Measurements from ENCODE around the gene AURKAIP1.

AURKAIP1 gene

DNA sequence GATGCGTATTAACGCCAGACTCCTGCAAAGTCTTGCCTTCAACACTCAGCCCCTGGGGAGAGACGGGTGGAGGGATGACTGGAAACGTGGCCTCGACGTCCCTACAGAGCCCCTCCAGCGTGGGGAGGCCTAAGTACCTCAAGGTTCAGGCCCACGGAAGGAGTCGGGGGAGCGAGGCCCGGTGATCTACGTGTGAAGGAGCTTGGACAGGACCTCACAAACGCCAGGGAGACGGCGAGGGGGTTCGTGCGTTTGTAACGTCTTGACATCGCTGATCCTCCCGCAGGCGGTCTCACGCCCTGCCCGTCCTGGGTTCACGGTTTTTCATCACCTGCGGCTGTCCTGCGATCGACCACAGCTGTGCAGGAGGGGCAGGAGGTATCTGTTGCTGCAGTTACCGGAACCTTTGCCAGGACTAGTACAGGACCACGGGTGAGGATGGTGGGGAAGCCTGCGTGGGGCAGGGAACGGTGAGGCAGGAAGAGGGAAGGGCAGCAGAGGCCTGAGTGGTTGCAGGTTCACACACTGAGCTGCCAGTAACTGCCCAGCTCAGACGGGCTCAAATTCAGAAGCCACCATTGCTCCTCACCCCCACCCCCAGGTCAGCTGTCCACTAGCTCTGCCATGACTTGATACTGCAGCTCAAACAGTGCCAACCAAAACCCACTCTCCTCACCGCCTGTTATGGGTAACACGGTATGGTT lies 25.0 kb upstream of the AURKAIP1 start:
- peak overlapping the region; percentile 95 for H4K8ac ChIP-seq (ENCODE audit: low read depth, low read length)
- H3K27ac ChIP-seq (ENCODE audit: low read depth, low read length): peak overlapping the region; percentile 74
- H3K79me2 ChIP-seq (ENCODE audit: control insufficient read depth, insufficient read depth, low read length, poor library complexity): peaks cover 20% of the 10 kb centered on the region
- H2AFZ ChIP-seq (ENCODE audit: insufficient read depth, low read length, poor library complexity): peak overlapping the region; percentile 88
- peak overlapping the region; percentile 95 for H3K9ac ChIP-seq (ENCODE audit: low read length)
- peak overlapping the region; percentile 62 for H4K12ac ChIP-seq (ENCODE audit: low read depth, low read length)
- no peaks in the 10 kb centered on the region for H3K9me3 ChIP-seq (ENCODE audit: insufficient read depth, low read depth, low read length)
- no peaks in the 10 kb centered on the region for H3K27me3 ChIP-seq (ENCODE audit: insufficient read depth, low read length)
- no peak overlapping the region for H3K23ac ChIP-seq (ENCODE audit: low read length)
- H3K18ac ChIP-seq (ENCODE audit: low read length): peak overlapping the region; percentile 96
- peaks cover 12% of the 10 kb centered on the region for H3K79me1 ChIP-seq (ENCODE audit: low read length)
- peak overlapping the region; percentile 6 for H3K4ac ChIP-seq (ENCODE audit: low read depth, low read length)
- DNase-seq: no peak
- H4K91ac ChIP-seq (ENCODE audit: low read depth, low read length): peak overlapping the region; percentile 95
- peak overlapping the region; percentile 64 for H3K4me2 ChIP-seq (ENCODE audit: low read length)
- peak overlapping the region; percentile 90 for H3K4me3 ChIP-seq (ENCODE audit: low read depth, low read length)
- H3K36me3 ChIP-seq (ENCODE audit: control insufficient read depth in 1 of 2, insufficient read depth in 2 of 2, low read length in 2 of 2): peaks cover 56 to 60% of the 10 kb centered on the region in 2 experiments
- no peak overlapping the region for H2BK12ac ChIP-seq (ENCODE audit: low read length)
- peak overlapping the region; percentile 83 for H2AK5ac ChIP-seq (ENCODE audit: low read length)
- peak overlapping the region; percentile 88 for H2BK5ac ChIP-seq (ENCODE audit: low read depth, low read length, poor library complexity)
- H3K14ac ChIP-seq (ENCODE audit: low read length): peak overlapping the region; percentile 74
- peaks cover 17 to 18% of the 10 kb centered on the region in 2 experiments for H3K4me1 ChIP-seq (ENCODE audit: control insufficient read depth in 1 of 2, insufficient read depth in 2 of 2, low read length in 2 of 2)
- no CpG with 5 or more reads among the region's 34 CpGs for WGBS (ENCODE audit: extremely low coverage, insufficient coverage, insufficient read length)
- H2BK120ac ChIP-seq (ENCODE audit: insufficient read depth, low read length, poor library complexity): peak overlapping the region; percentile 33

DNA sequence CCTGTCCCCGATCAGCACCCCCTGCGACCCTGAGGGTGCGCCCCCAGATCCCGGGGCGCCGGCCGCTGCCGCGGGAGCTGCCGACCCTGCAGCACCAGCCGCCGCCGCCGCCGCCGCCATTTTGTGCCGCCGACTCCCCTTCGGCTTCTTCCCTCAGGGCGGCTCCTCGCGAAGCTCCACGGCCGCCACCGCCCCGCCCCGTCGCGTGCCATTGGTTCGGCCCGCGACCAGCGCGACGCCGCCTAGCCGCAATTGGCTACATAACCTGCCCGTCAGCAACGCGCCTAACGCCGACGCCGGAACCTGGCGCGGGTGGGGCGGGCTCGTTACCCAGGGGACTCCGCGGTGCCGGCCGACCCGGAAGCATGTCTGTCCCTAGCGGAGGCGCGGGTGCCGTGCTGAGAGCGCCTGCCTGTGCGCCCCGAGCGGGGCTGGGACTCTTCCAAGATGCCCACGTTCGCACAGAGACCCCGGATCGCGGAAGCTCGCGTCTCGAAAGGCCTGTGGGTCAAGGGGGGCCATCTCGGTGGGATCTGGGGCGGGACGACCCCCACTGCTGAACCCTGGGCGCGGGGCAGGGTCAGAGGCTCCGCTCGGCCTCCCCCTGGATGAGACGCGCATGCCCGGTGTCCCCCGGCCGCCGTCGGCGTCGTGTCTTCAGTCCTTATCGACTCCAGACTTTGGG lies 24.3 kb upstream of the AURKAIP1 start, which contains the start of gene CCNL2:
CCNL2 (minus strand) TSS at position 149 of the 685 bp plus-strand sequence; CDS start at position 120, 29 bp downstream.
- no CpG with 5 or more reads among the region's 86 CpGs for WGBS (ENCODE audit: extremely low coverage, insufficient coverage, insufficient read length)
- peak within 1 kb of the TSS; percentile 95 for H2BK120ac ChIP-seq (ENCODE audit: insufficient read depth, low read length, poor library complexity)
- peak; percentile 99 to 100 for DNase-seq

DNA sequence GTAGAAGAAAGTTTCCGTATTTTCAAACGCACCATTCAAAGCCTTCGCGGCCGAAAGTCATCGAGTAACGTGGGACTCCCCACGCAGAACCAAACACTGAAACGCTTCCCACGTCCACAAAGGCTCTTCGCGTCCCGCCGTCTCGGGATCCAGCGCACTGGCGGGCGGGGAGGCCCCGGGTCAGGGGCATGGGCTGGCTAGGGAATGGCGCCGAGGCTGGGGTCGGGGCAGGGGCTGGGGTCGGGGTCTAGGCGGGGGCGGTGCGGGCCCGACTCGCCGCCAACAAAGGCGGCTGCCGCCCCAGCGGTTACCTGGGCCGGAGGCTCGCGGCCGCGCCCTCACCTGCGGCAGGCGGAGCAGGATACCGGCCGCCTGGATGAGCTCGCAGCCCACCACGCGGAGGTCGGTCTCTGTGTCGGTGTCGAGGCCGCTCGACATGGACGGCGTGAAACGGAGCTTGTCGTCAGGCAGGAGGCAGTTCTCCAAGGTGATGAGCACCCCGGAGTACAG lies 23.7 kb upstream of the AURKAIP1 start:
- H3K23ac ChIP-seq (ENCODE audit: low read length): no peak overlapping the region
- peak overlapping the region; percentile 96 for H3K4me2 ChIP-seq (ENCODE audit: low read length)
- peaks cover 20% of the 10 kb centered on the region for H3K79me2 ChIP-seq (ENCODE audit: control insufficient read depth, insufficient read depth, low read length, poor library complexity)
- peak overlapping the region; percentile 99 for H3K4me3 ChIP-seq (ENCODE audit: low read depth, low read length)
- H3K14ac ChIP-seq (ENCODE audit: low read length): peak overlapping the region; percentile 99
- H4K12ac ChIP-seq (ENCODE audit: low read depth, low read length): peak overlapping the region; percentile 99
- no peaks in the 10 kb centered on the region for H3K27me3 ChIP-seq (ENCODE audit: insufficient read depth, low read length)
- H3K4me1 ChIP-seq (ENCODE audit: control insufficient read depth in 1 of 2, insufficient read depth in 2 of 2, low read length in 2 of 2): peaks cover 17 to 18% of the 10 kb centered on the region in 2 experiments
- peak in 1 of 2 donors; percentile 23 for DNase-seq
- H3K18ac ChIP-seq (ENCODE audit: low read length): peak overlapping the region; percentile 97
- H3K27ac ChIP-seq (ENCODE audit: low read depth, low read length): peak overlapping the region; percentile 52
- peak overlapping the region; percentile 98 for H4K8ac ChIP-seq (ENCODE audit: low read depth, low read length)
- H3K36me3 ChIP-seq (ENCODE audit: control insufficient read depth in 1 of 2, insufficient read depth in 2 of 2, low read length in 2 of 2): peaks cover 59 to 62% of the 10 kb centered on the region in 2 experiments
- H2BK120ac ChIP-seq (ENCODE audit: insufficient read depth, low read length, poor library complexity): peak overlapping the region; percentile 95
- H2BK5ac ChIP-seq (ENCODE audit: low read depth, low read length, poor library complexity): peak overlapping the region; percentile 67
- peak overlapping the region; percentile 98 for H4K91ac ChIP-seq (ENCODE audit: low read depth, low read length)
- no peak overlapping the region for H2BK12ac ChIP-seq (ENCODE audit: low read length)
- no CpG with 5 or more reads among the region's 54 CpGs for WGBS (ENCODE audit: extremely low coverage, insufficient coverage, insufficient read length)
- H3K79me1 ChIP-seq (ENCODE audit: low read length): peaks cover 12% of the 10 kb centered on the region
- no peaks in the 10 kb centered on the region for H3K9me3 ChIP-seq (ENCODE audit: insufficient read depth, low read depth, low read length)
- H2AK5ac ChIP-seq (ENCODE audit: low read length): peak overlapping the region; percentile 99
- peak overlapping the region; percentile 86 for H2AFZ ChIP-seq (ENCODE audit: insufficient read depth, low read length, poor library complexity)
- H3K4ac ChIP-seq (ENCODE audit: low read depth, low read length): peak overlapping the region; percentile 100
- peak overlapping the region; percentile 100 for H3K9ac ChIP-seq (ENCODE audit: low read length)

More for the DNA sequence above, 24.3 kb upstream of the AURKAIP1 start, which contains the start of gene CCNL2:
- Histone ChIP-seq H3K36me3 (ENCODE audit: control insufficient read depth in 1 of 2, insufficient read depth in 2 of 2, low read length in 2 of 2) (peaks cover 57 to 59% of the 10 kb centered on the region in 2 experiments), H3K27me3 (ENCODE audit: insufficient read depth, low read length) (no peaks in the 10 kb centered on the region), H3K4me2 (ENCODE audit: low read length) (peak within 1 kb of the TSS; percentile 96), H2BK12ac (ENCODE audit: low read length) (peak within 1 kb of the TSS; percentile 16), H4K8ac (ENCODE audit: low read depth, low read length) (peak within 1 kb of the TSS; percentile 98), H3K79me1 (ENCODE audit: low read length) (peaks cover 12% of the 10 kb centered on the region), H3K27ac (ENCODE audit: low read depth, low read length) (peak within 1 kb of the TSS; percentile 74), H2AK5ac (ENCODE audit: low read length) (peak within 1 kb of the TSS; percentile 99), H3K9me3 (ENCODE audit: insufficient read depth, low read depth, low read length) (no peaks in the 10 kb centered on the region), H3K18ac (ENCODE audit: low read length) (peak within 1 kb of the TSS; percentile 97), H3K4me1 (ENCODE audit: control insufficient read depth in 1 of 2, insufficient read depth in 2 of 2, low read length in 2 of 2) (peaks cover 17 to 18% of the 10 kb centered on the region in 2 experiments), H3K14ac (ENCODE audit: low read length) (peak within 1 kb of the TSS; percentile 99), H4K91ac (ENCODE audit: low read depth, low read length) (peak within 1 kb of the TSS; percentile 98), H2AFZ (ENCODE audit: insufficient read depth, low read length, poor library complexity) (peak within 1 kb of the TSS; percentile 88), H3K23ac (ENCODE audit: low read length) (no peak within 1 kb of the TSS), H3K79me2 (ENCODE audit: control insufficient read depth, insufficient read depth, low read length, poor library complexity) (peaks cover 20% of the 10 kb centered on the region), H3K4ac (ENCODE audit: low read depth, low read length) (peak within 1 kb of the TSS; percentile 100), H3K4me3 (ENCODE audit: low read depth, low read length) (peak within 1 kb of the TSS; percentile 99), H2BK5ac (ENCODE audit: low read depth, low read length, poor library complexity) (peak within 1 kb of the TSS; percentile 88), H3K9ac (ENCODE audit: low read length) (peak within 1 kb of the TSS; percentile 100), H4K12ac (ENCODE audit: low read depth, low read length) (peak within 1 kb of the TSS; percentile 99)

DNA sequence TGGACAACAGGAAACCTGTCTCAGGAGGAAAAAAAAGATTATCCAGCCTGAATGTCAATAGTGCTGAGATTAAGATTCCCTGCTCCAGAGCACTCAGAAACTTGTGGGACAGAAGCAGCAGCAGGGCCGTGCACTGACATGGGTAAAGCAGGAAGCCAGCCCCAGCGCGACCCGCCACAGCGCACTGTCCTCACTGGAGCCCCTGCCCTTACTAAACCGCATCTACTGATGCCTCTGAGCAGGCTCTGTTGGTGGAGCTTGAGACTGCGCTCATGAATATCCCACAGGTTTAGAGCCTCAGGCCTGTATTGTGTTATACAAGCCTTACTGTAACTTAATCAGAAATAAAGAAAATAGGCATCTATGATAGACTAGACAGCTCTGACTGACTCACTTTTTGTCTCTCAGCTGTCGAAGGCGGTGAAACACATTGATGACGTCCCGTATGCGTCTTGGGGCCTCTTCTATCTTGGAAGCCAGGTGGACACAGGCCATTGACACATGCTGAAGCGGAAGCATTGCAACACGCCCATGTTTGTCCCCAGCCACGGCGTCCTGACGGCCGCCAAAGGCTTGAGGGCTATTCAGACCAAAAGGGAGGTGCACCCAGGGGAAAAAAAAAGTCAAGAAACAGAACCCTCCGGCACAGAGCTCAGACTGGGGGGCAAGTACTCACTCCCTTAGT lies 23.0 kb upstream of the AURKAIP1 start:
- peak overlapping the region; percentile 82 for H3K14ac ChIP-seq (ENCODE audit: low read length)
- H3K36me3 ChIP-seq (ENCODE audit: control insufficient read depth in 1 of 2, insufficient read depth in 2 of 2, low read length in 2 of 2): peaks cover 66% of the 10 kb centered on the region in 2 experiments
- no peak overlapping the region for H2BK120ac ChIP-seq (ENCODE audit: insufficient read depth, low read length, poor library complexity)
- peak overlapping the region; percentile 84 for H4K12ac ChIP-seq (ENCODE audit: low read depth, low read length)
- H4K8ac ChIP-seq (ENCODE audit: low read depth, low read length): peak overlapping the region; percentile 77
- H3K27me3 ChIP-seq (ENCODE audit: insufficient read depth, low read length): no peaks in the 10 kb centered on the region
- peak overlapping the region; percentile 100 for H3K9ac ChIP-seq (ENCODE audit: low read length)
- H3K79me2 ChIP-seq (ENCODE audit: control insufficient read depth, insufficient read depth, low read length, poor library complexity): peaks cover 20% of the 10 kb centered on the region
- no peak overlapping the region for H3K18ac ChIP-seq (ENCODE audit: low read length)
- H2BK12ac ChIP-seq (ENCODE audit: low read length): peak overlapping the region; percentile 16
- H2AFZ ChIP-seq (ENCODE audit: insufficient read depth, low read length, poor library complexity): no peak overlapping the region
- no peaks in the 10 kb centered on the region for H3K9me3 ChIP-seq (ENCODE audit: insufficient read depth, low read depth, low read length)
- peak overlapping the region; percentile 100 for H3K4ac ChIP-seq (ENCODE audit: low read depth, low read length)
- peak overlapping the region; percentile 97 for H2AK5ac ChIP-seq (ENCODE audit: low read length)
- H3K79me1 ChIP-seq (ENCODE audit: low read length): peaks cover 12% of the 10 kb centered on the region
- H2BK5ac ChIP-seq (ENCODE audit: low read depth, low read length, poor library complexity): no peak overlapping the region
- H3K4me2 ChIP-seq (ENCODE audit: low read length): peak overlapping the region; percentile 96
- H3K23ac ChIP-seq (ENCODE audit: low read length): no peak overlapping the region
- no CpG with 5 or more reads among the region's 19 CpGs for WGBS (ENCODE audit: extremely low coverage, insufficient coverage, insufficient read length)
- no peak overlapping the region for H3K27ac ChIP-seq (ENCODE audit: low read depth, low read length)
- DNase-seq: peak; percentile 62
- no peak overlapping the region for H4K91ac ChIP-seq (ENCODE audit: low read depth, low read length)
- H3K4me3 ChIP-seq (ENCODE audit: low read depth, low read length): peak overlapping the region; percentile 99
- peaks cover 17 to 18% of the 10 kb centered on the region in 2 experiments for H3K4me1 ChIP-seq (ENCODE audit: control insufficient read depth in 1 of 2, insufficient read depth in 2 of 2, low read length in 2 of 2)

Data from trophoblast cell (in vitro differentiated cells and primary cell).